DMS 273 (cell line): Measurements from ENCODE around the gene RNF40.
A peak's percentile ranks its signal among the peaks of the same experiment; 100 is the strongest.

Experiments
- DNase-seq: peaks from one replicate; lab custom pipeline; 2025; ENCODE audit not compliant: unreplicated experiment; lab: John Stamatoyannopoulos, UW

RNF40 gene

DNA sequence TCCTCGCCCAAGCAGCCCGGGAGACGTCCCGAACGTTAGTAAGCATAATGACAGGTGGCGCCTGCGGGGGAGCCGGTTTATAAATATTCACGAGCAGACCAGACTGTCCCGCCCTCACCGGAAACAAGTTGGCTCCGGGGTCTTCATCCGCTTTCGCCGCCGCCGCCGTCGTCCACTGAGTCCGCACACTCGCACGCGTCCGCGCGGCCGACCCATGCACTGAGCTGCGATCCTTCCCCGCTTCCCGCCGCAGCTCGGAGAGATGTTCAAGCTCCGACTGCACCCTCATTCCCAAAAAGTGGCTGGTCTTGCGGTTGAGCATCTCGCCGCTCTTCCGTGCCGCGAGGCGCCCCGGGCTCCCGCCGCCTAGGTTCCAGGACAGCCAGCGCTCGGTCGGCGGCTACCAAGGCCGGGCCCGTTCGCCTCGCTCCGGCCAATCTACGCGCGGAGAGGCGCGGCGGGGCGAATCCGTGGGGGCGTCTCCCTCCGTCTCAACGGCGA, 645 bp upstream of the RNF40 start:
- DNase-seq, result peak; percentile 90

DNA sequence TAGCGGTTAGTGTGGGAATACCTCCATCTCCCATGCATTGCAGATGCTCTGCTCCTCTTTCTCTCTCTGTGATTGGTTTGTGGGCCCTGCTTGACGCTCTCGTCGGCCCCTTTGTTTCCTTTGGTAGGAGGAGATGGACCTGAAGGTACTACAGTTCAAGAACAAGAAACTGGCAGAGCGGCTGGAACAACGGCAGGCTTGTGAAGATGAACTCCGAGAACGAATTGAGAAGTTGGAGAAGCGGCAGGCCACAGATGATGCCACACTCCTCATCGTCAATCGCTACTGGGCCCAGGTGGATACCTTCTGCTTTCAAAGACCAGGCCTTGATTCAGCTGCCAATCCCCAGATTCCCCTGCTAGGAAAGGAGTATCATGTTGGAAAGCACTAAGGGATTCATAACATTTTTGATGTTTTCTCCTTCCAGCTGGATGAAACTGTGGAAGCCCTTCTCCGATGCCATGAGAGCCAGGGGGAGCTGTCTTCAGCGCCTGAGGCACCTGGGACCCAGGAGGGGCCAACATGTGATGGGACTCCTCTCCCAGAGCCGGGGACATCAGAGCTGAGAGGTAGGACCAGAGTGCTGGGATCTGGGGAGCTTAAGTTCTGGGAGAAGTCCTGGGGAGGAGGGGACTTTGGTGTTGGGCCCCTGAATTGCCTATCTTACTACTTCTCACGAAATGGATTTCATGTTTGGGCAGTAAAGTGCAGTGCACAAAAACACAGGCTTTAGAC, 1.0 kb downstream of the RNF40 start:
- DNase-seq, result no peak

DNA sequence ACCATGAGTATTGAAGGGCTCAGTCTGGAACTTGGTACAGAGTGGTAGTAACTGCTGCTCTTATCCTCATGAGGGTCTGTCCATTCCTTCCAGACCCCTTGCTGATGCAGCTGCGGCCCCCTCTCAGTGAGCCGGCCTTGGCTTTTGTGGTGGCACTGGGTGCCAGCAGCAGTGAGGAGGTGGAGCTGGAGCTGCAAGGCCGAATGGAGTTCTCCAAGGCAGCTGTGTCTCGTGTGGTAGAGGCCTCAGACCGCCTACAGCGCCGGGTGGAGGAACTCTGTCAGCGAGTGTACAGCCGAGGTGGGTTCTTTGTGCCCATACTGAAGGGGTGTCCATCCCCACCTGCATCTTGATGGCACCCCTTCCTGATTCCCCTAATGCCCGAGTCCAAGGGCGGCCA, 2.0 kb downstream of the RNF40 start:
- DNase-seq, result no peak

DNA sequence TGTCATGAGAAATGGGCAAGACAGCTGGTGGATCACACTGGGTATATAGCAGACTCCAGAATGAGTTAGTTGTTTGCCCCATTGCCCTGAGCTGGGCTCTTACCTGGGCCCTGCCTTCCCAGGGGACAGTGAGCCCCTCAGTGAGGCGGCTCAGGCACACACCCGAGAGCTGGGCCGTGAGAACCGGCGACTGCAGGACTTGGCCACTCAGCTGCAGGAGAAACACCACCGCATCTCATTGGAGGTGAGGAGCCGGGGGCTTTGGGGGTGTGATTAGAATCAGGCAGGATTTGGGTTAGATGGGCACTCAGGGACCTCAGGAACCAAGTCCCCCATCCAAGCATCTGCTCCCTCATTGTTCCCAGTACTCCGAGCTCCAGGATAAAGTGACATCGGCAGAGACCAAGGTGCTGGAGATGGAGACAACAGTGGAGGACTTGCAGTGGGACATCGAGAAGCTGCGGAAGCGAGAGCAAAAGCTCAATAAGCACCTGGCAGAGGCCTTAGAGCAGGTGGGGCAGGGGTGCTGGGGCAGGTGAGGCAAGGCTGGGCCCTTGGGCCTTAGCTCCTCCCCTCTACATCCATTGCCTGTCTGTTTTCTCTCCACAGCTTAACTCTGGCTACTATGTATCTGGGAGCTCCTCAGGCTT, 2.8 kb downstream of the RNF40 start:
- no peak for DNase-seq

DNA sequence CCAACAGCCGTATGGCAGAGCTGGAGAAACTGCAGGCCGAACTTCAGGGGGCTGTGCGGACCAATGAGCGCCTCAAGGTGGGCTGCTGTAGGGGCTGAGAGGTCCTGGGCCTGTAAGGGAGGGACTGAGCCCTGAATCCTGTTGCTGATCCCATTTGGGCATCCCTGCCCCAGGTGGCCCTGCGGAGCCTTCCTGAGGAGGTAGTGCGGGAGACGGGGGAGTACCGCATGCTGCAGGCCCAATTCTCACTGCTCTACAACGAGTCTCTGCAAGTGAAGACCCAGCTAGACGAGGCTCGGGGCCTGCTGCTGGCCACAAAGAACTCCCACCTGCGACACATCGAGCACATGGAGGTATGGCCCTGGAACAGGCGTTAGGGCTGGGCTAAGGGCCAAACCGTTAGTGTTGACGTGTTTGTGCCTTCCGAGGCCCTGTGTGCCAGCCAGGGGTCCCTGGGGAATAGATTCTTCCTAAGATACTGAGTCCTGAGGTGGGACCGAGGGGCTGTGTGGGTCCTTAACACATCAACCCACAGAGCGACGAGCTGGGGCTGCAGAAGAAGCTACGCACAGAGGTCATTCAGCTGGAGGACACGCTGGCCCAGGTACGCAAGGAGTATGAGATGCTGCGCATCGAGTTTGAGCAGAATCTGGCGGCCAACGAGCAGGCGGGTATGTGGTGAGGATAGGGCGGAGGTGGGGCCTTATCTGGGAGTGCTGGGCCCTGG, 4.2 kb downstream of the RNF40 start:
- DNase-seq, result no peak

DNA sequence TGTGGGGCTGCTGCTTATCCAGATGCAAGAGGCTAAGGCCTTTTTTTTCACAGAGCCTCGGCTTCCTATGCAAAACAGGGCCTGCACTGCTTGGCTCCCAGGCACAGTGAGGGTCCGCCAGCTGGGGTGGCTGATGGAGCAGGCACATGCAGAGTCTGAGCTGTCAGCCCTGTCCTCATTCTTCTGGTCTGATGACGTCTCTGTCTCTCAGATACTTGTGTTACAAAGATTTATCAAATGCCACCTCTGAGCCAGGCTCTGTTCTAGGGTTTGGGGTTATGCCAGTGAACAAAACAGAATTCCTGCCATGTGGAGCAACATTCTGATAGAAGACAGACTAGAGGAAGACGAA, 4.8 kb downstream of the RNF40 start:
- DNase-seq, result no peak

DNA sequence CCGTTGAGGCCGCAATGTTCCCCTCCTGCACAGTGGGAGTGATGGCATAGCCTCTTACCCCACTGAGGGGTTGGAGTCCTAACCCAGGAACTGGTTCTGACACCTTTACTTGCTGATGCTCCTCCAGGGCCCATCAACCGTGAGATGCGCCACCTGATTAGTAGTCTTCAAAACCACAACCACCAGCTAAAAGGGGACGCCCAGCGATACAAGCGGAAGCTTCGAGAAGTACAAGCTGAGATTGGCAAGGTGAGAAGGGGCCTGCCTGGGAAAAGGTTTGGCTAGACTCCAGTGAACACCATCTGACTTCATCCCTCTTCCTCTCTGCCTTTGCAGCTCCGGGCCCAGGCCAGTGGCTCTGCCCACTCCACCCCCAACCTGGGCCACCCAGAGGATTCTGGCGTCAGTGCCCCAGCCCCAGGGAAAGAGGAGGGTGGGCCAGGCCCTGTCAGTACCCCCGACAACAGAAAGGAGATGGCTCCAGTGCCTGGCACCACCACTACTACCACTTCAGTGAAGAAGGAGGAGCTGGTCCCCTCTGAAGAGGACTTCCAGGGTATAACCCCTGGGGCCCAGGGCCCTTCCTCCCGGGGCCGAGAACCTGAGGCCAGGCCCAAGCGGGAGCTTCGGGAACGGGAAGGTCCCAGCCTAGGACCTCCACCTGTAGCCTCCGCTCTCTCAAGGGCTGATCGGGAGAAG, 5.8 kb downstream of the RNF40 start:
- DNase-seq, result no peak

DNA sequence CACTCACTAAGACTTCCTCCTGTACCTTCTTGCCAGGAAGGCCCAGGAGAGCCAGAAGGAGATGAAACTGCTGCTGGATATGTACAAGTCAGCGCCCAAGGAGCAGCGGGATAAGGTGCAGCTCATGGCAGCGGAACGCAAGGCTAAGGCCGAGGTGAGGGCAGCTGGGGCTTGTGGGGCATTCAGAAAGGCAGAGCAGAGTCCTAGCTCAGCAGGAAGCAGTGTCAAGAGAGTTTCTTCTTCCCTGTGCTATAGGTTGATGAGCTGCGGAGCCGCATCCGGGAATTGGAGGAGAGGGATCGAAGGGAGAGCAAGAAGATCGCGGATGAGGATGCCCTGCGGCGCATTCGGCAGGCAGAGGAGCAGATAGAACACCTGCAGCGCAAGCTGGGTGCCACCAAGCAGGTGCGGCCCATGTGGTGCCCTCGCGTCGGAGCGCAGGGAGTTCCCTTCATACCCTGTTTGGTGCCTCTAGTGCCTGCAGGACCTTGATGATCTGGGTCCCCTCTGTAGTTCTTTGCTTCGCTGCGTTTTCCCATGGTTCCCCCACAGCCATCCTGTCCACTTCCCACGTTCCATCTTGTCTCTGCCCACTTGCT, 6.6 kb downstream of the RNF40 start:
- DNase-seq, result no peak

DNA sequence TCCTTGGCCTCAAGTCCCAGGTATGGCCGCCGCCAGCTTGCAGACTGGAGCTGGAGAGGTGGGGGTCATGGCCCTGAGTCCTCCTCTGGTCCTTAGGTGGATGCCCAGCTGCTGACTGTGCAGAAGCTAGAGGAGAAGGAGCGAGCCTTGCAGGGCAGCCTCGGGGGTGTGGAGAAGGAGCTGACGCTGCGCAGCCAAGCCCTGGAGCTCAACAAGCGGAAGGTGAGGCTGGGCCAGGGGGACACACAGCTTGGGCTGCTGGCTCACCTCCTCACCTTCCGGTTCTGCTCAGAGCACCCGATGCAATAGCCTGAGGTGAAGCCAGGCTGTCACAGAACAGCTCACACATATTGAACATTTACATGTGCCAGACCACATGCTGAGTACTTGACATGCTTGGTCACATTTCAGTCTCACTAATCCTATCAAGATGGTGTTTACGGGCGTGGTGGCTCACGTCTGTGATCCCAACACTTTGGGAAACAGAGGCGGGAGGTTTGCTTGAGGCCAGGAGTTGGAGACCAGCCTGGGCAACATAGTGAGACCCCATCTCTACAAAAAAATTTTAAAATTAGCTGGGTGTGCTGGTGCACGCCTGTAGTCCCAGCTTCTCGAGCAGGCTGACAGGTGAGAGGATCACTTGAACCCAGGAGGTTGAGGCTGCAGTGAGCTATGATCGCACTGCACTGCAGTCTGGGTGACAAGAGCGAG, 7.4 kb downstream of the RNF40 start:
- DNase-seq, result no peak

DNA sequence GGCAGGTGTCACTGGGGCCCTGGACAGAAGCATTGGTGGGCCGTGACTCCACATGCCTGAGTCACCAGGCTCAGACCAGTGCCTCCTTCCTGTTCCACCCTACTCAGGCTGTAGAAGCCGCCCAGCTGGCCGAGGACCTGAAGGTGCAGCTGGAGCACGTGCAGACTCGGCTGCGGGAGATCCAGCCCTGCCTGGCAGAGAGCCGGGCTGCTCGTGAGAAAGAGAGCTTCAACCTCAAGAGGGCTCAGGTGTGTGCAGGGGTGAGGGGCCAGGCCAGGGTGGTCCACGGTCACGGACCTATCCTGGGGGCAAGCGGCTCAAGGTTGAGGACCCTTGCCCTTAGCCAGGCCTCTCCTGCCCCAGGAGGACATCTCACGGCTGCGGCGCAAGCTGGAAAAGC, 9.6 kb downstream of the RNF40 start:
- no peak for DNase-seq

DNA sequence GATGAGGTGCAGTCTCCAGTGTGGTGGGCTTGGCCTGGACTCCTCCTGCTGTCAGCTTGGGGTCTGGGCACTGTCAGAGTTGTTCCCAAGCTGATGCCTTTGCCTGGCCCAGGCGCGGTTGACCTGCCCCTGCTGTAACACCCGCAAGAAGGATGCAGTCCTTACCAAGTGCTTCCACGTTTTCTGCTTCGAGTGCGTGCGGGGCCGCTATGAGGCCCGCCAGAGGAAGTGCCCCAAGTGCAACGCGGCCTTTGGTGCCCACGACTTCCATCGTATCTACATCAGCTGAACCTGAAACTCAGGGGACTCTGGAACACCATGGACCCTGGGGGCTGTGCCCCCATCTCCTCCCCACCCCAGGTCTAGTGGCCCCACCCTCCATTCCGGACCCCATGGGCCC, 11.7 kb downstream of the RNF40 start:
- DNase-seq, result no peak

DNA sequence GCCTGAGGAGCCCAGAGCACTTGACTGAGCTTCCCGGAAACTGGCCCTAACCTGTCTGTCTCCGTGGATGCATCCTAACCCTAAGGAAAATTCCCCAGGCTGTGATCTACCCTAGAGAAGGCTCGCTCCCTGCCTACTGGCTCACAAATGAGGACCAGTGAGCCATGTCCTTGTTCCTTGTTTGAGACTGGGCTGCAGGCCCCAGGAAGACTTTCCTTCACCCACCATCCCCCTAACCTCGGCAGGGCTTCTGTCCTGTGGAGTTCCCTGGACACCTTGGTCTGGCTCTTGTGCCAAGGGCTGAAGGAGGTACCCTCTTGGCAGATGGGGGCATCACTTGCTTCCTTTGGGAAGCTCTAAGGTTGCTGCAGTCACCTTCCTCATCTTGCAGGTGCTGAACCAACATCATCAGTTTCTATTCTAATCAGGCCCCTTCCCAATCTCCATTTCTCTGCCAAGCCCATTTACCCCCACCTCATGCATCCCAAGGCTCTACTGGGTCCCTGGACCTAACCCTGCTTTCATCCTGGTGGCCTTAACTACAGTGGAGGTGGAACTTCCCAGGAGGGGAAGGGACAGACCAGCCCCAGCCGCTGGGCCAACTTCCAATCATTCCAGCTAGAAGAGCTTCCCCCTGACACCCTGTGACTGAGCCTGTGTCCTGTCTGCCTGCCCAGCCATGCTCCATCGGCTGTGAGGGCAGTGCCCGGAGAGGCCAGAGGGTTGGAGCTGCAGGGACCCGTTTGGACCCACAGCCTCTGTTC, 12.4 kb downstream of the RNF40 start:
- no peak for DNase-seq

DNA sequence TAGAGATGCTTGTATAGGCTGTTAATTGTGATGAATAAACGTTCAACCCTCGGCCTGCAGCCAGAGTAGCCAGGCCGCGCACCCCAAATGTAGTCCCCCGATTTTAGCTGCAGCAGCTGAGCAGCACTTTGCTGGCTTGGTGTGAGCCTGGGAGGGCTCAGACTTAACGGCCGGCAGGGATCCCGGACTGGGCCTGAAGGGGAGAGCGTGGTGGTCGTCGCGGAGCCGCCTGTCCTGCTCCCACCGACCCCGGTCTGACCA, 12.9 kb downstream of the RNF40 start:
- DNase-seq, result no peak

DNA sequence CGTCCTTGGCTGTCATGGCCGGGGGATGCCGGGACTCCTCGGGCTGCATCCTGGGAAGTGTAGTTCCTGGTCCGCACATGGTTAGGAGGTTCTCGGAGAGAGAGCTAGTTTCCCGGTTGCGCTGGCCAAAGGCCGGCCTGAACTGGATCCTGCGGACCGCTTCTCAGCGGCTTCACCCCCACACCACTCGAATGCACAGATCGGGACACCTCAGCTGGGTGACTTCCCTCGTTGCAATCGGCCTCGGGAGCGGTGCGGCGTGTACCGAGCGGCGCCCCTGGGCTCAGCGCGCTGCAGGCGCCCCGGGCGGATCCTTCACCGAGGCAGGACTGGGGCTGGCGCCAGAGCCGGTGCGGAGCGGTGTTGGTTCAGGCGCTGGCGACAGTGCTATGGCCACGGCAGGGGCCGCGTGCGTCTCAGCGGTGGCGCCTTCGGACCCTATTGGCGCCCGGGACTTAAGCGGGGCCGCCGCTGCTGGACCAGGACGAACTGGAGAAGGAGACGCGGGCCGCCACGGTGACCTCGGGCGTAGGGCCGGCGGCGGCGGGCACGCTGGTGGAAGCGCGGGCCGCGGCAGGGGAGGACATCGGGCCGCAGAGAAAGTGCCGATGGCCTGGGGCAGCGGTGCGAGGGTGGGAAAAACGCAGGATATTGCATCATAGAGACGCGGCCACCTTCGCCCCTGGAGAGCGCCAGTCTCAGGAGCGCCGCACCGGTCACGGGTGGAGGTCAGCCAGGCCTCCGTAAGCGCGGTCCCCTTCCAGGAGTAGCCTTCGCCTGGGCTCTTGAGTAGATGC, 13.5 kb downstream of the RNF40 start:
- peak; percentile 91 for DNase-seq

DNA sequence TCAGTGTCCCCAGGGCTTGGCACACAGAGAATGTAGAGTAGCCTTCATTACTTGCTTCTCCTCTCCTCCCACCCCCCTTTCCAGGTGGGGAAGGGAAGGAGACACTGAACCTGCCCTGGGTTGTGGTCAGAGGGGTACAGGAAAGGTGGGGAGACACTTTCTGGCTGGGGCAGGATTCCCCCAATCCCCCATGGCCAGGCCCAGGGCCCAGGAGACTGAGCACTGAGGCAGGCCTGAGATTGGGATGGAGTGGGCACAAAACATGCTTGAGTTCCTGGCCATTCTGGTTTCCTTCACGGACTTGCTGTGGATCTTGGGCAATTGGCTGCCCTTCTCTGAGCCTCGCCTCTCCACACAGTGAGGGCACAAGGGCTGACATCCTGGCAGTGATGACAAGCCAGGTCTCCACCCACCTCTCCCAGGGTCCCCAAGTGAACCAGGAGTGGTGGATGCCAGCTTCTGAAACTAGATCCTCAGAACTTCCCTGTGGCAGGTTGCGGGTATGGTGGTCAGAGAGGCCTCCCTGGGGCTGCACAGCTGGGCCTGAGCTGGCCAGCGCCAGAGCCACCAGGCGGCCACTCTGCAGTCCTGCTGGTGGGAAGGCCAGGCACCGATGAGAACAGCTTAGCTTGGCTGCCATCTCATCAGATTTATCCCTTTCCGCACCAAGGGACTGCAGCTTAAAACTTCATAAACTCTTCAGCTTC, 15.6 kb downstream of the RNF40 start:
- DNase-seq, result peak; percentile 56

DNA sequence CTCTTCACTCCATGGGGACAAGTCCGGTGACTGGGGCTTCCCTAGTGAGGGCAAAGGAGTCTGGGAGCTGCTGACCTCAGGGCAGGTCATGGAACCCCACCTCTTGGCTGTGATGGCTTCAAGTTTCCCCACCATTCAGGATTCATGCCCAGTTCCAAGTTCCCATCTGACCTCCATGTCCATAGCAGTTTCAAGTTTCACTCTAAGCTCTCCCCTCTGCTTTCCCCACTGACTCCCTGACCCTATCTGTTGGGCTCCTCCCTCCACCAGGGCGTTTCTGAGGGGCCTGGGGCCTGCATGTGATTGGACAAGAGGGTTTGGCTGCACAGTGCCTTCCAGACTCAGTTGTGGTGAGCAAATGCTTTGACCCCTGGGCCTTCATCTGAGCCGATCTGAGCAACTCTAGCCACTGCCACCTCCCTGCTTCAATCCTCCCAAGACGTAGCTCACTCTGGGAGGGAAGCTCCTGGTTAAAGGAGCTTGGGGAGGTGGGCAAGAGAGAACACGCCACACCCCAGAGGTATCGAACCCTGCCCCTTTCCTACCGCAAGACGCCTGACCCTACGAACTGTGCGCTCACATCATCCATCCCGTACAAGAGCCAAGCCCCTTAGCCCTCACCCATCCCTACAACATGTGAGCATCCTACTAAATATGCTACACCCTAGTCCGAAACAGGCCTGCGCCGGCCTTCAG, 16.6 kb downstream of the RNF40 start:
- peak; percentile 45 for DNase-seq

DNA sequence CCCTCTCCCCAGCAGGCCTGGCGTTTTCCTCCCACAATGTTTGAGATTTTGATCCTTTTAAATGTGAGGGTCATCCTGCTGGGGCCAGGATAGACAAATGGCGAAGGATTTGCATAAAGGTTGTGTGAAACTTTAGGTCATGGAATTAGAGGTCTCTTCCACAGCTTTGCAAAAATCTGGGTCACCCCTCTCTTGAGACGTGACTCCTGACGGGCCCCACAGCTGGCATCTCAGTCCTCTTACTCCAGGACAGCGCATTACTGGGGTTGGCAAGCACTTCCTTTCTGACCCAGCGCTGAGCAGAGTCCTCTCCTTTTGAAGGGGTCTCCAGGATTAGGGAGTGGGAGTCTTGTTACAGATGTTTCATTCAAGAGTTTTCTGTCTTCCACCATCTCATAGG, 17.5 kb downstream of the RNF40 start:
- no peak for DNase-seq

DNA sequence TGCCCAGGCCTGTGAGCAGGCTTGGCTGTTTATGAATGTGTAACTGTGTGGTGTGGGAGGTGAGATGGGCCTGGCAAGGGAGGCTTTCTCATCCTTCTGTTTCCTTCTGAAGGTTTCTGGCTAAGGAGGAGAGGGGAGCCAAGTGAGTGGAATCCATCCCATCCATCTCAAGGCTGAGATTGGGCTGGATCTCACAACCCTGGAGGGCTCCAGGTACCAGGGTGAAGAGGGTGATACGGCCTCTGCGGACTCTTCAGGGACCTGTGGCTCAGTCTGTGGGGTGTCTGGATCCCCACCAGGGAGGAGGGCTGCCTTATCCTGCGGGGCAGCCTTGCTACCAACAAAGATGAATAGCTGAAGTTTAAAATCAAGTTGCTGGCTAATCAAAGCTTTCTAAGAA, 17.9 kb downstream of the RNF40 start:
- DNase-seq, result no peak
